Neural progenitor cell (in vitro differentiated cells): Measurements from ENCODE around the gene CBFA2T2. TPM values are rescaled to one million over a fixed set of nuclear protein-coding genes. Genes with fewer than 3 reads are reported as not detected.

Experiments
- DNase-seq: peaks from one replicate; pipeline ENCODE4 v3.0.0-alpha.2; 2016; ENCODE audit warnings: low spot score
- H2AFZ ChIP-seq: fragments of 200-600 bp; sonication (generic); replicated peaks from 2 replicates; pipeline ENCODE4 v1.6.1; 2016; ENCODE audit warnings: antibody characterized with exemption
- H3F3A ChIP-seq: fragments of 200-600 bp; sonication (generic); 2 replicates; pipeline ENCODE4 v1.6.1; 2016; ENCODE audit warnings: antibody characterized with exemption, low read depth
- H3K27ac ChIP-seq: fragments of 200-600 bp; sonication (generic); 2 replicates; pipeline ENCODE4 v1.5.1; 2016; ENCODE audit warnings: mild to moderate bottlenecking
- H3K27me3 ChIP-seq: fragments of 200-600 bp; sonication (generic); 2 replicates; pipeline ENCODE4 v1.6.1; 2016; ENCODE audit warnings: mild to moderate bottlenecking, moderate library complexity
- H3K36me3 ChIP-seq: fragments of 200-600 bp; sonication (generic); 2 replicates; pipeline ENCODE4 v1.5.1; 2016
- H3K4me1 ChIP-seq: fragments of 200-600 bp; sonication (generic); 2 replicates; pipeline ENCODE4 v1.6.1; 2016; ENCODE audit warnings: mixed run types
- H3K4me2 ChIP-seq: fragments of 200-600 bp; sonication (generic); 2 replicates; pipeline ENCODE4 v1.6.1; 2016
- H3K4me3 ChIP-seq: fragments of 200-600 bp; sonication (generic); 2 replicates; pipeline ENCODE4 v1.5.1; 2016
- H3K79me2 ChIP-seq: fragments of 200-600 bp; sonication (generic); 2 replicates; pipeline ENCODE4 v1.6.1; 2016; ENCODE audit warnings: low read depth
- H3K9ac ChIP-seq: fragments of 200-600 bp; sonication (generic); 2 replicates; pipeline ENCODE4 v1.6.1; 2016
- H3K9me3 ChIP-seq: fragments of 200-600 bp; sonication (generic); 2 replicates; pipeline ENCODE4 v1.5.1; 2016; ENCODE audit warnings: low read depth
- H4K20me1 ChIP-seq: fragments of 200-600 bp; sonication (generic); 2 replicates; pipeline ENCODE4 v1.6.1; 2016; ENCODE audit warnings: low read depth
- H3K27ac Mint-ChIP-seq: 3 replicates; pipeline ENCODE4 v1.8.0; 2021; ENCODE audit warnings: mixed read lengths
- H3K27me3 Mint-ChIP-seq: 2 replicates; pipeline ENCODE4 v1.8.0; 2022; ENCODE audit warnings: low read depth, mild to moderate bottlenecking, inconsistent platforms, moderate library complexity, mixed read lengths; ENCODE audit not compliant: insufficient read depth
- H3K36me3 Mint-ChIP-seq: 3 replicates; pipeline ENCODE4 v1.8.0; 2021; ENCODE audit warnings: mixed read lengths
- H3K4me1 Mint-ChIP-seq: 3 replicates; pipeline ENCODE4 v1.8.0; 2021; ENCODE audit warnings: mixed read lengths
- H3K4me3 Mint-ChIP-seq: 3 replicates; pipeline ENCODE4 v1.8.0; 2021; ENCODE audit warnings: mild to moderate bottlenecking, moderate library complexity, mixed read lengths
- H3K9me3 Mint-ChIP-seq: 3 replicates; pipeline ENCODE4 v1.8.0; 2020; ENCODE audit warnings: mixed read lengths
- EZH2 ChIP-seq: fragments of 200-600 bp; sonication (generic); IDR thresholded peaks from 2 replicates; pipeline ENCODE4 v1.6.1; 2017; ENCODE audit warnings: antibody characterized with exemption, mild to moderate bottlenecking, moderate library complexity
- EZH2phosphoT487 ChIP-seq: fragments of 200-600 bp; sonication (generic); IDR thresholded peaks from 2 replicates; pipeline ENCODE4 v1.6.1; 2017; ENCODE audit warnings: antibody characterized with exemption
- total RNA-seq: library from RNA; depleted of rRNA; stranded (reverse); fragments of >200 nt; gene quantifications from 2 replicates; pipeline ENCODE4 v1.2.3, GENCODE V29; 2015; ENCODE audit warnings: low replicate concordance
- TF ChIP-seq, protein P1 (sequence below): fragments of 200-600 bp; sonication (generic); IDR thresholded peaks from 2 replicates; pipeline ENCODE4 v1.5.1; 2017; ENCODE audit warnings: antibody characterized with exemption, mild to moderate bottlenecking

The CBFA2T2 gene
- total RNA-seq, 1 donor from 2014 or later: 11.9 TPM

DNA sequence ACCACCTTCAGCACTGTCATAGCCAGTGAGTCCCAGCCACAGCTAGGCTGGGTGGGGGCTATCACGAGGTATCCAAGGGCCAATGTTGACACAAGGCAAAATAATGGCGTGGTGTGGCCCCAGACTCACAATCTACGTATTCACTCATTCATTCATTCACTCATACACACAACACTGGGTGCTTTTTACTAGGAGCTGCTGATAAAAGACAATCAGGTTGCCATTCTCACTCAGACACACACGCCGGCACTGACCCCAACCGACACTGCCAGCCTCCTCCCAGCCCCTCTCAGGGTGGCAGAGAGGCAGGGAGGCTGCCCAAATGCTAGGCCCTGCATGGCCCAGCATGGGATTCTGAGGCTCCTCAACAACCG, 170.8 kb downstream of the CBFA2T2 start:
- no peak overlapping the region for H3K27ac Mint-ChIP-seq
- H3K27ac ChIP-seq: no peak overlapping the region
- H3K27me3 Mint-ChIP-seq: peaks cover 6% of the 10 kb centered on the region
- TF ChIP-seq EZH2: no peak
- no peak overlapping the region for H3K4me3 Mint-ChIP-seq
- H3K36me3 ChIP-seq: no peaks in the 10 kb centered on the region
- H3K79me2 ChIP-seq: no peaks in the 10 kb centered on the region
- no peak for DNase-seq
- H3F3A ChIP-seq: peaks cover 6% of the 10 kb centered on the region
- H2AFZ ChIP-seq: no peak overlapping the region
- no peak overlapping the region for H3K4me2 ChIP-seq
- no peaks in the 10 kb centered on the region for H3K9me3 Mint-ChIP-seq
- no peaks in the 10 kb centered on the region for H3K9me3 ChIP-seq
- H3K36me3 Mint-ChIP-seq: no peaks in the 10 kb centered on the region
- H3K27me3 ChIP-seq: no peaks in the 10 kb centered on the region
- H3K4me3 ChIP-seq: no peak overlapping the region
- peaks cover 17% of the 10 kb centered on the region for H3K4me1 Mint-ChIP-seq
- peaks cover 5% of the 10 kb centered on the region for H3K4me1 ChIP-seq
- no peak overlapping the region for H3K9ac ChIP-seq
- H4K20me1 ChIP-seq: no peaks in the 10 kb centered on the region

DNA sequence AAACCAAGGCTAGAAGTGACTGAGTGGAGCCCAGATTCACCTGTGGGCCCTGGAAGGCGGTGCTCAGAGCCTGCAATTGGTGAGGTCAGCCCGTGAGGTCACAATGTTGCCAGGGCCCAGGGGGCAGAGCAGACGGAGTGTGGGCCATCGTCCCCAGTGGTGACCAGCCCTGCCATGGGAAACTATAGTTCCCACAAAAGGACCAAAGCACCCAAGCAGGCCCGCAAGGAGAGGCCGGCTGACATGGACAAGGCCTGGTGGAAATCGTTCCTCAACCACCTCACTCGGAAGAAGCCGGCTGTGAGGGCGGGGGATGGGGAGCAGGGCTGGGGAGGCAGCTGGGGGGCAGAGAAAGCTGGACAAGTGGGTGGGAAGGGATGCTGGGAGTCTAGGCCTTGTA, 172.3 kb downstream of the CBFA2T2 start, which contains the start of gene C20orf144:
Gene C20orf144 (plus strand): TSS at position 156 of the 400 bp plus-strand sequence. CDS start 19 bp downstream, at position 175.
- H2AFZ ChIP-seq: peak within 1 kb of the TSS; percentile 57
- H3K79me2 ChIP-seq: no peaks in the 10 kb centered on the region
- H3K9ac ChIP-seq: peak within 1 kb of the TSS; percentile 46
- H3K4me2 ChIP-seq: peak within 1 kb of the TSS; percentile 83
- Mint-ChIP-seq H3K4me1 (peaks cover 25% of the 10 kb centered on the region), H3K36me3 (peaks cover 3% of the 10 kb centered on the region), H3K27me3 (peaks cover 6% of the 10 kb centered on the region), H3K4me3 (peak within 1 kb of the TSS; percentile 80), H3K27ac (no peak within 1 kb of the TSS), H3K9me3 (no peaks in the 10 kb centered on the region)
- no peaks in the 10 kb centered on the region for H3K36me3 ChIP-seq
- H4K20me1 ChIP-seq: no peaks in the 10 kb centered on the region
- H3F3A ChIP-seq: peaks cover 19% of the 10 kb centered on the region
- H3K4me1 ChIP-seq: peaks cover 5% of the 10 kb centered on the region
- H3K9me3 ChIP-seq: no peaks in the 10 kb centered on the region
- peaks cover 3% of the 10 kb centered on the region for H3K27me3 ChIP-seq
- TF ChIP-seq EZH2: no peak
- peak within 1 kb of the TSS; percentile 66 for H3K4me3 ChIP-seq
- no peak for DNase-seq
- H3K27ac ChIP-seq: no peak within 1 kb of the TSS

DNA sequence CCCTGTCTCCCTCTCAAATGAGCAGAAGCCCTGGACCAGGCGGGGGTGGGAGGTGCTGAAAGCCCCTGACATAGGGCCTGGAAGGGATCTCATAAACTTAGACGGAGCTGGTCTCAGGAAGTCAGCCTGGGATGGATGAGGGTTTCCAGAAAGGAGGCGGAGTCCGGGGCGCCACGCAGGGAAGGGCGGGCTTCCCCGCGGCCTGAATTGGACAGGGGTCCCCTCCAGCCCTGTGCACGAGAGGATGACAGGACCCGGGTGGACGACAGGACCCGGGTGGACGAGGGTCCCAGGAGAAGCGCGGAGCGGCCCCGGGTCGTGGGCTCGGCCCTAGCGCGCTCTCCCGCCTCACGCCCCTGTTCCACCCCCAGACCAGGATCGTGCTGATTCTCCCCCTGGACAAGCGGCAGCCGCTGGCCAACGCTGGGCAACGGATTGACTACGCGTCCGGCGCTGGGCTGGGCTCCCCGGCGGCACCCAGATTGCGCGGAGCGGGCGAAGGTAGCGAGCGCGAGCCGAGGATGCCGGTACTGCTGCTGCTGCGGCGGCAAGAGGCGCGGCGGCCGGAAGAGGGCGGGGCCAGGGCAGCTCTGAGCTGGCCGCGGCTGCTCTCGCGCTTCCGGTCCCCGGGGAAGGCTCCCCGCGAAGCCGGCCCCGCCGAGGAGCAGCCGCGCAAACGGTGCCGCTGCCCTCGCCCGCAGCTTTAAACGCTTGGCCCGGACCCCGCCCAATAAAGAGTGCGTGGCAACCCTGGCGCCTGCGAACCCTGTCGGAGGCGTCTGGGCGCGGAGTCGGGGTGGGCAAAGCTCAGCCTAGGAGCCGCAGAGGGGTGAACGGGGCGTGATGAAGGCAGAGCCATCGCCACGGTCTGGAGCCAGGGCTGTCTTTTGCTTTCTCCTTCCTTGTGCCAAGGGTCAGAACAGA, 173.5 kb downstream of the CBFA2T2 start:
- peak overlapping the region; percentile 83 for H3K4me2 ChIP-seq
- no peaks in the 10 kb centered on the region for H3K9me3 ChIP-seq
- H3K9ac ChIP-seq: peak overlapping the region; percentile 46
- peaks cover 10% of the 10 kb centered on the region for H3K27me3 ChIP-seq
- H3K36me3 ChIP-seq: no peaks in the 10 kb centered on the region
- peaks cover 5% of the 10 kb centered on the region for H3K4me1 ChIP-seq
- H3K79me2 ChIP-seq: no peaks in the 10 kb centered on the region
- TF ChIP-seq, protein P1, sequence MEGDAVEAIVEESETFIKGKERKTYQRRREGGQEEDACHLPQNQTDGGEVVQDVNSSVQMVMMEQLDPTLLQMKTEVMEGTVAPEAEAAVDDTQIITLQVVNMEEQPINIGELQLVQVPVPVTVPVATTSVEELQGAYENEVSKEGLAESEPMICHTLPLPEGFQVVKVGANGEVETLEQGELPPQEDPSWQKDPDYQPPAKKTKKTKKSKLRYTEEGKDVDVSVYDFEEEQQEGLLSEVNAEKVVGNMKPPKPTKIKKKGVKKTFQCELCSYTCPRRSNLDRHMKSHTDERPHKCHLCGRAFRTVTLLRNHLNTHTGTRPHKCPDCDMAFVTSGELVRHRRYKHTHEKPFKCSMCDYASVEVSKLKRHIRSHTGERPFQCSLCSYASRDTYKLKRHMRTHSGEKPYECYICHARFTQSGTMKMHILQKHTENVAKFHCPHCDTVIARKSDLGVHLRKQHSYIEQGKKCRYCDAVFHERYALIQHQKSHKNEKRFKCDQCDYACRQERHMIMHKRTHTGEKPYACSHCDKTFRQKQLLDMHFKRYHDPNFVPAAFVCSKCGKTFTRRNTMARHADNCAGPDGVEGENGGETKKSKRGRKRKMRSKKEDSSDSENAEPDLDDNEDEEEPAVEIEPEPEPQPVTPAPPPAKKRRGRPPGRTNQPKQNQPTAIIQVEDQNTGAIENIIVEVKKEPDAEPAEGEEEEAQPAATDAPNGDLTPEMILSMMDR: no peak
- no peak for TF ChIP-seq EZH2phosphoT487
- TF ChIP-seq EZH2: no peak
- H3K27ac ChIP-seq: no peak overlapping the region
- DNase-seq: peak; percentile 94
- H3K27ac Mint-ChIP-seq: no peak overlapping the region
- H3K27me3 Mint-ChIP-seq: peaks cover 5% of the 10 kb centered on the region
- H3F3A ChIP-seq: peaks cover 21% of the 10 kb centered on the region
- peak overlapping the region; percentile 57 for H2AFZ ChIP-seq
- peak overlapping the region; percentile 66 for H3K4me3 ChIP-seq
- H3K36me3 Mint-ChIP-seq: peaks cover 5% of the 10 kb centered on the region
- no peaks in the 10 kb centered on the region for H3K9me3 Mint-ChIP-seq
- no peaks in the 10 kb centered on the region for H4K20me1 ChIP-seq
- H3K4me3 Mint-ChIP-seq: peak overlapping the region; percentile 80
- H3K4me1 Mint-ChIP-seq: peaks cover 25% of the 10 kb centered on the region

DNA sequence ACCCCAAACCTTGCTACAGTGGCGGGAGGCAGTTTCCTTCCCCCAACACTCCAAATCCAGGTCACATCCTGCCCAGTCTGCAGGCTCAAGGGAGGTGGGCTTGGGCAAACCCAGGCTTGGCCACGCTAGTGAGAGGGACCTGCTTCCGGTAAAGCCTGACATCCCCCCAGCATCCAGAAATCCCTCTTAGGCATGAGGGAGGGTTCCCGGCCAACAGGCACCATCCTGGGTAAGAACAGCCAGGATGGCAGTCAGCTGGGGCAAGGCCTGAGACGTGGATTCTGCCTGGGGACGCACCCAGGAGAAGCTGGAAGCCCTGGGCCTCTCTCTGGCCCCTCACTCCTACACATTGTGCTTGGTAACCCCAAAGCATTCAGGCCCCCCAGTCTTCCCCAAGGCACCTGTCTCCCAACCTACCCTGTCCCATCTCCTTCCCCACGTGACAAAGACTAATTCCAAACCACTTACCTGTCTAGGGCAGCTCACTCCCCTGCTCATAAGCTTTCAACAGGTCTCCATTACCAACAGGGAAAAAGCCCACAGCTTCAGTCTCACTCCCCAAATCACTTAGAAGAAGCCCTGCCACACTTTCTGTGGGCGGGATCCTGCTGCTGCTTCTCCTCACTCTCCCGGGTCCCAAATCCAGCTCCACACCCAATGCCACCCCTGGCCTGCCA, 174.3 kb downstream of the CBFA2T2 start:
- peaks cover 25% of the 10 kb centered on the region for H3K4me1 Mint-ChIP-seq
- TF ChIP-seq EZH2phosphoT487 (no peak), EZH2 (no peak)
- TF ChIP-seq, protein P1: no peak
- no peaks in the 10 kb centered on the region for H4K20me1 ChIP-seq
- H3K9me3 ChIP-seq: no peaks in the 10 kb centered on the region
- H3F3A ChIP-seq: peaks cover 21% of the 10 kb centered on the region
- H3K27ac Mint-ChIP-seq: peak overlapping the region; percentile 51
- peak overlapping the region; percentile 57 for H2AFZ ChIP-seq
- H3K9me3 Mint-ChIP-seq: no peaks in the 10 kb centered on the region
- H3K4me1 ChIP-seq: peaks cover 5% of the 10 kb centered on the region
- H3K36me3 Mint-ChIP-seq: peaks cover 11% of the 10 kb centered on the region
- DNase-seq: no peak
- H3K27ac ChIP-seq: no peak overlapping the region
- H3K27me3 ChIP-seq: peaks cover 10% of the 10 kb centered on the region
- H3K4me3 ChIP-seq: peak overlapping the region; percentile 66
- H3K27me3 Mint-ChIP-seq: peaks cover 5% of the 10 kb centered on the region
- H3K36me3 ChIP-seq: no peaks in the 10 kb centered on the region
- peak overlapping the region; percentile 80 for H3K4me3 Mint-ChIP-seq
- no peak overlapping the region for H3K9ac ChIP-seq
- no peaks in the 10 kb centered on the region for H3K79me2 ChIP-seq
- peak overlapping the region; percentile 83 for H3K4me2 ChIP-seq
